Measurements from ENCODE around the gene CLIP1. TPM values are rescaled to one million over a fixed set of nuclear protein-coding genes. Genes with fewer than 3 reads are reported as not detected.
A peak's percentile ranks its signal among the peaks of the same experiment; 100 is the strongest.
"Not testable (repeated sequence)": the region's sequence is repeated elsewhere in the genome, so short reads cannot be mapped to it uniquely, and the experiment has no call there.

Gene CLIP1
- total RNA-seq, 2 experiments from 2014 or later = 75.6 to 76.5 TPM

- Mint-ChIP-seq H3K27me3 (no peaks in the 10 kb centered on the region), H3K27ac (no peak overlapping the region), H3K36me3 (ENCODE audit: low read depth) (peaks cover 10% of the 10 kb centered on the region), H3K4me1 (peaks cover 11% of the 10 kb centered on the region), H3K9me3 (no peaks in the 10 kb centered on the region), H3K4me3 (no peak overlapping the region)
- ChIA-PET POLR2A (no interaction called here), CTCF (interaction anchor here (0.6 to 1.2 kb wide), 3 partner anchors 20 to 53 kb away, joined by 3 read pairs; no protein-coding TSS in a partner anchor)
- no peak for DNase-seq
These were observed 39.5 kb downstream of the CLIP1 start for GRCh38 chr12:122382919-122383350.

- Mint-ChIP-seq H3K4me3 (no peak overlapping the region), H3K9me3 (no peaks in the 10 kb centered on the region), H3K27me3 (no peaks in the 10 kb centered on the region), H3K36me3 (ENCODE audit: low read depth) (peaks cover 20% of the 10 kb centered on the region), H3K27ac (no peak overlapping the region), H3K4me1 (peaks cover 11% of the 10 kb centered on the region)
- DNase-seq = no peak
- ChIA-PET CTCF (interaction anchor here (0.6 to 1.6 kb wide), 3 partner anchors 8 to 132 kb away, joined by 3 to 6 read pairs (median 4); no protein-coding TSS in a partner anchor), POLR2A (no interaction called here)
These were observed 41.4 kb downstream of the CLIP1 start for GRCh38 chr12:122381021-122381420.

- H3K9me3 Mint-ChIP-seq, POLR2A ChIA-PET, H3K4me3 Mint-ChIP-seq, H3K27me3 Mint-ChIP-seq, H3K27ac Mint-ChIP-seq, DNase-seq: not testable (repeated sequence)
- Mint-ChIP-seq H3K36me3 (ENCODE audit: low read depth) (peaks cover 36% of the 10 kb centered on the region), H3K4me1 (peaks cover 13% of the 10 kb centered on the region)
- CTCF ChIA-PET = interaction anchor here (1.2 kb wide), 1 partner anchor 22 kb away, joined by 3 read pairs; no protein-coding TSS in a partner anchor
These were observed 45.7 kb downstream of the CLIP1 start for GRCh38 chr12:122376751-122377150.

- peaks cover 36% of the 10 kb centered on the region for H3K36me3 Mint-ChIP-seq (ENCODE audit: low read depth)
- ChIA-PET CTCF (interaction anchor here (0.7 kb wide), 1 partner anchor 27 kb away, joined by 3 read pairs; no protein-coding TSS in a partner anchor), POLR2A (no interaction called here)
- H3K27me3 Mint-ChIP-seq = no peaks in the 10 kb centered on the region
- no peak for DNase-seq
- H3K9me3 Mint-ChIP-seq = no peaks in the 10 kb centered on the region
- peaks cover 14% of the 10 kb centered on the region for H3K4me1 Mint-ChIP-seq
- no peak overlapping the region for H3K27ac Mint-ChIP-seq
- H3K4me3 Mint-ChIP-seq = no peak overlapping the region
These were observed 47.8 kb downstream of the CLIP1 start for GRCh38 chr12:122374707-122375106.

GRCh38 chr12:122371475-122372045, 50.9 kb downstream of the CLIP1 start:
- H3K4me1 Mint-ChIP-seq = peaks cover 21% of the 10 kb centered on the region
- no peaks in the 10 kb centered on the region for H3K27me3 Mint-ChIP-seq
- ChIA-PET POLR2A (no interaction called here), CTCF (interaction anchor here (0.6 kb wide), 1 partner anchor 1305 kb away, joined by 4 read pairs; no protein-coding TSS in a partner anchor)
- no peak overlapping the region for H3K27ac Mint-ChIP-seq
- no peaks in the 10 kb centered on the region for H3K9me3 Mint-ChIP-seq
- H3K36me3 Mint-ChIP-seq (ENCODE audit: low read depth) = peaks cover 33% of the 10 kb centered on the region
- H3K4me3 Mint-ChIP-seq = no peak overlapping the region
- DNase-seq = no peak

- DNase-seq = no peak
- no peaks in the 10 kb centered on the region for H3K27me3 Mint-ChIP-seq
- ChIA-PET POLR2A (no interaction called here), CTCF (interaction anchor here (1.0 to 1.4 kb wide), 3 partner anchors 12 to 159 kb away, joined by 3 to 7 read pairs (median 3); no protein-coding TSS in a partner anchor)
- no peak overlapping the region for H3K27ac Mint-ChIP-seq
- no peak overlapping the region for H3K4me3 Mint-ChIP-seq
- H3K4me1 Mint-ChIP-seq = peaks cover 21% of the 10 kb centered on the region
- H3K36me3 Mint-ChIP-seq (ENCODE audit: low read depth) = peaks cover 25% of the 10 kb centered on the region
- no peaks in the 10 kb centered on the region for H3K9me3 Mint-ChIP-seq
These were observed 54.0 kb downstream of the CLIP1 start for GRCh38 chr12:122368361-122369073.

DNA sequence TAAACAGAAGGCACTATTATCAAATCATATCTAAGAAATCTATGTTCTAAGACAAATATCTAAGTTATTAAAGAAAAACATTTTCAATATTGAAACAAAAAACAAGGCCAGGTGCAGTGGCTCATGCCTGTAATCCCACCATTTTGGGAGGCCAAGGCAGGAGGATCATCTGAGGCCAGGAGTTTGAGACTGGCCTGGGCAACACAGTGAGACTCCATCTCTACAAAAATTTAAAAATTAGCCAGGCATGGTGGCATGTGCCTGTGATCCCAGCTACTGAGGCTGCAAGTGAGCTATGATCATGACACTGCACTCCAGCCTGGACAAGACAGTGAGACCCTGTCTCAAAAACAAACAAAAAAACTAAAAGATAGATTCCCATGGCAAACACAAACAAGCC, 54.8 kb downstream of the CLIP1 start:
- POLR2A ChIA-PET, H3K4me3 Mint-ChIP-seq, H3K27ac Mint-ChIP-seq, DNase-seq, H3K9me3 Mint-ChIP-seq, H3K27me3 Mint-ChIP-seq: not testable (repeated sequence)
- Mint-ChIP-seq H3K36me3 (ENCODE audit: low read depth) (peaks cover 25% of the 10 kb centered on the region), H3K4me1 (peaks cover 18% of the 10 kb centered on the region)
- CTCF ChIA-PET = interaction anchor here (1.4 kb wide), 1 partner anchor 32 kb away, joined by 3 read pairs; no protein-coding TSS in a partner anchor

- ChIA-PET POLR2A (interaction anchor here (0.6 kb wide), 1 partner anchor 565 kb away, joined by 3 read pairs; no protein-coding TSS in a partner anchor), CTCF (interaction anchor here (1.1 kb wide), 1 partner anchor 33 kb away, joined by 3 read pairs; no protein-coding TSS in a partner anchor)
- DNase-seq = no peak
- Mint-ChIP-seq H3K4me1 (peaks cover 16% of the 10 kb centered on the region), H3K27ac (peak overlapping the region; percentile 44), H3K4me3 (no peak overlapping the region), H3K9me3 (no peaks in the 10 kb centered on the region), H3K27me3 (no peaks in the 10 kb centered on the region), H3K36me3 (ENCODE audit: low read depth) (peaks cover 22% of the 10 kb centered on the region)
These were observed 55.6 kb downstream of the CLIP1 start for GRCh38 chr12:122366685-122367475.

DNA sequence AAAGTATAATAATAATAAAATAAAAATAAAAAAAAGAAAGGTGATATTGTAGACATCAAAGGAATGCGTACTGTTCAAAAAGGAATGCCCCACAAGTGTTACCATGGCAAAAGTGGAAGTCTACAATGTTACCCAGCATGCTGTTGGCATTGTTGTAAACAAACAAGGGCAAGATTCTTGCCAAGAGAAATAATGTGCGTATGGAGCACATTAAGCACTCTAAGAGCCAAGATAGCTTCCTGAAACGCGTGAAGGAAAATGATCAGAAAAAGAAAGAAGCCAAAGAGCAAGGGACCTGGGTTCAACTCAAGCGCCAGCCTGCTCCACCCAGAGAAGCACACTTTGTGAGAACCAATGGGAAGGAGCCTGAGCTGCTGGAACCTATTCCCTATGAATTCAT, 57.2 kb downstream of the CLIP1 start:
- CTCF ChIA-PET = not testable (repeated sequence)

DNA sequence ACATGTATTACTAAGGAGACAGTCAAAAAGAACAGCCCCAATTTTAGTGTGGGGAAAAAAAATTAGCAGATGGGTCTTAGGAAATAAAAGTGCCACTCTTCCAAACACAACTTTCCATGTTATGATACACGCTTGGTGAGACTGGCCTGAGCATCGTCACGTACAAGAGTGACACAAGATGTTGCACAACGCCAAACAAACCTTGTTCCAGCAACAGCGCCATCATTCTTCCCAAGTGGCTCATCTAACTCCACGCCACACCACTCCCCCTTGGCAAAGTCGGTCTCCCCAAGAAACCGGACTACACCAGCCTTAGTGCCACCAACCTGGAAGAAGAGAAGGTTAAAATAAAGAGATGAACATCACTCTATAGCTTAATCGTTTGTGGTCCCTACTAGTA, 58.7 kb downstream of the CLIP1 start:
- Mint-ChIP-seq H3K27me3 (no peaks in the 10 kb centered on the region), H3K4me3 (no peak overlapping the region), H3K27ac (peak overlapping the region; percentile 60), H3K4me1 (peaks cover 5% of the 10 kb centered on the region), H3K9me3 (no peaks in the 10 kb centered on the region), H3K36me3 (ENCODE audit: low read depth) (peaks cover 27% of the 10 kb centered on the region)
- DNase-seq = no peak
- CTCF ChIA-PET = interaction anchor here (1.1 kb wide), 1 partner anchor 9 kb away, joined by 3 read pairs; no protein-coding TSS in a partner anchor
- POLR2A ChIA-PET = no interaction called here

More for the DNA sequence above, 57.2 kb downstream of the CLIP1 start:
- POLR2A ChIA-PET, H3K9me3 Mint-ChIP-seq, H3K27ac Mint-ChIP-seq, H3K4me3 Mint-ChIP-seq, DNase-seq, H3K27me3 Mint-ChIP-seq, H3K4me1 Mint-ChIP-seq: not testable (repeated sequence)
- H3K36me3 Mint-ChIP-seq (ENCODE audit: low read depth) = peaks cover 29% of the 10 kb centered on the region

DNA sequence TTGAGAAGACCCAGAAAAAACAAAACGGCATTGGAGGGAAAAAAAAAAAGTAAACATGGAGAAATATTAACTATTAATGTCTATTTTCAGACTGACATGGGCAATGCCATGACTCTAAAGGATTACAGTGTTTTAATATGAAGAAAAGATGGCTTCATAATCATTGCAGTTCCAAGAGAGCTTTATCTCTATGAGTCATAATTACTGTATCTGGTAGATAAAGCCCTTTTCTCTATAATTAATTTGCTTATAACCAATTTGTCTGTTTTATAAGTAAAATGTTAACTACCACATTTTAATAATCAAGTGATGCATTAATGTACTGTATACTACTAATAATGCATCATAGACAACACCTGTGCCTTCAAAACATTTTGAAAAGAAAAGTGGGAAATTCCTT, 59.7 kb downstream of the CLIP1 start:
- Mint-ChIP-seq H3K27me3 (no peaks in the 10 kb centered on the region), H3K9me3 (no peaks in the 10 kb centered on the region), H3K27ac (no peak overlapping the region), H3K4me3 (no peak overlapping the region), H3K36me3 (ENCODE audit: low read depth) (peaks cover 21% of the 10 kb centered on the region), H3K4me1 (peaks cover 5% of the 10 kb centered on the region)
- CTCF ChIA-PET = interaction anchor here (0.7 kb wide), 1 partner anchor 522 kb away, joined by 4 read pairs; no protein-coding TSS in a partner anchor
- no peak for DNase-seq
- POLR2A ChIA-PET = no interaction called here

DNA sequence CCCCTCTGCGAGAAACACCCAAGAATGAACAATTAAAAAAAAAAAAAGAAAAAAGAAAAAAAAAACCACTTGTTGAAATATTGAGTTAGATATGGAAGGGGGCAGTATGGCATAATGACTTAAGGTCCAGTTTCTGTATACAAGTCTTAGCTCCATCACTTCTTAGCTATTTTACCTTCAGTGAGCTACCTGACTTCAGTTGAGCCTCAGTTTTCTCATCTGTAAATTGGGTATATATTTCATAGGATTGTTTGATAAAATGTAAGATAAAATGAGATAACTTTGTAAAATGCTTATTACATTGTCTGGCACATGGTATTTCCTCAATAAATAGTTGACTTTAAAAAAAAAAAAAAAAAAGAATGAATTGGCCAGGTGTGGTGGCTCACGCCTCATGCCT, 64.1 kb downstream of the CLIP1 start:
- POLR2A ChIA-PET, H3K27me3 Mint-ChIP-seq, H3K27ac Mint-ChIP-seq, DNase-seq, H3K4me3 Mint-ChIP-seq, H3K4me1 Mint-ChIP-seq, H3K9me3 Mint-ChIP-seq: not testable (repeated sequence)
- peaks cover 30% of the 10 kb centered on the region for H3K36me3 Mint-ChIP-seq (ENCODE audit: low read depth)
- CTCF ChIA-PET = interaction anchor here (0.6 kb wide), 2 partner anchors 244 to 708 kb away, joined by 3 to 4 read pairs; no protein-coding TSS in a partner anchor

Data from activated CD4-positive, alpha-beta T cell treated with anti-CD3 and anti-CD28 coated beads, Interleukin-2, amount 10 ng/mL, durations not matched to agents 7 days and 5 days (primary cell).